Keratinocyte (primary cell): ENCODE data around the gene FAT4.

Source experiments
- EZH2 ChIP-seq: IDR thresholded peaks from one replicate; pipeline ENCODE4 v1.6.1; 2012; ENCODE audit warnings: inconsistent platforms, mild to moderate bottlenecking, low read length, moderate library complexity
- TF ChIP-seq, protein P1 (sequence below), 3 experiments: IDR thresholded peaks in 1 of 3; conservative IDR thresholded peaks in 1 of 3; optimal IDR thresholded peaks in 1 of 3; 2 replicates in 2 of 3; 3 replicates in 1 of 3; pipeline versions ENCODE3 to v1.5.1; 2011; ENCODE audit warnings: low read length in 3 of 3, mild to moderate bottlenecking in 3 of 3, moderate library complexity in 2 of 3, control low read depth in 1 of 3, inconsistent platforms in 1 of 3; ENCODE audit not compliant: insufficient read depth in 2 of 3; ENCODE audit errors: extremely low read depth in 1 of 3

DNA sequence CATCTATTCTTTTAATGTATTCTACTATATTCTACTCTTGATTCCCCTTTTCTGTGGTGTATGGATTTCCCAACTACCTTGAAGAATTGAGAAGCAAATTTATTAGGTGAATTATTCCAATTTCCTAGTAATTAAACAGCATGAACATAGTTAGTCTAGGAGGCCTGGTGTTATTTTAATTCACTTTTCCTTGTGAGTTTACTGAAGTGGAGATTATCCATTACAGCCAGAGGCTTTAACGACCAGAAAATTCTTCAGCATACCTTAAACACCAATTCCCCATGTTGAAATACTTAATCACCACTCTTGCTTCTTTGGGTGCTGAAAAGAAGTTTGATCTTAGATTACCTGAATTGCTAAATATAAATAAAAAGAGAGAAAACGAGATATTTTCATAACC, 29.4 kb downstream of the FAT4 start:
- TF ChIP-seq, protein P1, sequence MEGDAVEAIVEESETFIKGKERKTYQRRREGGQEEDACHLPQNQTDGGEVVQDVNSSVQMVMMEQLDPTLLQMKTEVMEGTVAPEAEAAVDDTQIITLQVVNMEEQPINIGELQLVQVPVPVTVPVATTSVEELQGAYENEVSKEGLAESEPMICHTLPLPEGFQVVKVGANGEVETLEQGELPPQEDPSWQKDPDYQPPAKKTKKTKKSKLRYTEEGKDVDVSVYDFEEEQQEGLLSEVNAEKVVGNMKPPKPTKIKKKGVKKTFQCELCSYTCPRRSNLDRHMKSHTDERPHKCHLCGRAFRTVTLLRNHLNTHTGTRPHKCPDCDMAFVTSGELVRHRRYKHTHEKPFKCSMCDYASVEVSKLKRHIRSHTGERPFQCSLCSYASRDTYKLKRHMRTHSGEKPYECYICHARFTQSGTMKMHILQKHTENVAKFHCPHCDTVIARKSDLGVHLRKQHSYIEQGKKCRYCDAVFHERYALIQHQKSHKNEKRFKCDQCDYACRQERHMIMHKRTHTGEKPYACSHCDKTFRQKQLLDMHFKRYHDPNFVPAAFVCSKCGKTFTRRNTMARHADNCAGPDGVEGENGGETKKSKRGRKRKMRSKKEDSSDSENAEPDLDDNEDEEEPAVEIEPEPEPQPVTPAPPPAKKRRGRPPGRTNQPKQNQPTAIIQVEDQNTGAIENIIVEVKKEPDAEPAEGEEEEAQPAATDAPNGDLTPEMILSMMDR (optimal IDR thresholded peaks at IDR 0.05 in 1 of 3, IDR thresholded peaks at IDR 0.05 in 1 of 3, conservative IDR thresholded peaks at IDR 0.05 in 1 of 3; ENCODE audit: extremely low read depth in 1 of 3, insufficient read depth in 2 of 3, low read length in 3 of 3): no peak
- TF ChIP-seq EZH2: no peak
